NAMALWA (cell line): ENCODE results near the gene N4BP2.
A peak's percentile ranks its signal among the peaks of the same experiment; 100 is the strongest.
"Not testable (repeated sequence)": the region's sequence is repeated elsewhere in the genome, so short reads cannot be mapped to it uniquely, and the experiment has no call there.

Experiments used
- DNase-seq: peaks from one replicate; pipeline ENCODE4 v3.0.0-alpha.2; 2015; ENCODE audit warnings: low spot score

The N4BP2 gene

GRCh38 chr4:40056716-40057585 is at the start of gene N4BP2:
TSS of gene N4BP2 (plus strand) at chr4:40056850. CDS start at chr4:40097341, 40,491 bp downstream.
- DNase-seq, result peak; percentile 88

GRCh38 chr4:40016007-40016406 is 40.6 kb upstream of the N4BP2 start:
- no peak for DNase-seq

- DNase-seq, result no peak
Observed at GRCh38 chr4:40020221-40020620, 36.4 kb upstream of the N4BP2 start.

GRCh38 chr4:40021116-40021515 is 35.5 kb upstream of the N4BP2 start:
- DNase-seq, result not testable (repeated sequence)

- DNase-seq, result not testable (repeated sequence)
Observed at GRCh38 chr4:40024049-40024448, 32.6 kb upstream of the N4BP2 start.

GRCh38 chr4:40032785-40033184 is 23.9 kb upstream of the N4BP2 start:
- DNase-seq, result no peak

- DNase-seq, result no peak
Observed at GRCh38 chr4:40033613-40034012, 23.0 kb upstream of the N4BP2 start.

- DNase-seq, result no peak
Observed at GRCh38 chr4:40038977-40039376, 17.7 kb upstream of the N4BP2 start.

GRCh38 chr4:40040908-40041307 is 15.7 kb upstream of the N4BP2 start:
- DNase-seq, result no peak

- DNase-seq, result no peak
Observed at GRCh38 chr4:40043786-40044185, 12.9 kb upstream of the N4BP2 start.

GRCh38 chr4:40046311-40046980 is 10.2 kb upstream of the N4BP2 start:
- no peak for DNase-seq

- DNase-seq, result no peak
Observed at GRCh38 chr4:40053161-40053560, 3.5 kb upstream of the N4BP2 start.

GRCh38 chr4:40055511-40055862 is 1.2 kb upstream of the N4BP2 start:
- peak; percentile 78 for DNase-seq

GRCh38 chr4:40055863-40056715 is 561 bp upstream of the N4BP2 start:
- DNase-seq, result no peak

GRCh38 chr4:40057586-40058091 is 989 bp downstream of the N4BP2 start:
- peak; percentile 94 for DNase-seq

GRCh38 chr4:40058121-40058520 is 1.5 kb downstream of the N4BP2 start:
- DNase-seq, result no peak

GRCh38 chr4:40058854-40059253 is 2.2 kb downstream of the N4BP2 start:
- DNase-seq, result no peak

GRCh38 chr4:40059362-40059761 is 2.7 kb downstream of the N4BP2 start:
- no peak for DNase-seq

- DNase-seq, result no peak
Observed at GRCh38 chr4:40065010-40065409, 8.4 kb downstream of the N4BP2 start.

- DNase-seq, result no peak
Observed at GRCh38 chr4:40066651-40067050, 10.0 kb downstream of the N4BP2 start.

- DNase-seq, result no peak
Observed at GRCh38 chr4:40070387-40070786, 13.7 kb downstream of the N4BP2 start.

GRCh38 chr4:40086421-40086820 is 29.8 kb downstream of the N4BP2 start:
- no peak for DNase-seq
